ENCODE data around the gene TAF4B.

TAF4B gene

GRCh38 chr18:26386441-26386840 lies 160.2 kb downstream of the TAF4B start:
- DNase-seq: no peak

- DNase-seq: no peak
Measured at GRCh38 chr18:26394047-26394654, 167.9 kb downstream of the TAF4B start.

GRCh38 chr18:26397019-26397418 lies 170.8 kb downstream of the TAF4B start:
- DNase-seq: no peak

- no peak for DNase-seq
Measured at GRCh38 chr18:26403491-26403890, 177.2 kb downstream of the TAF4B start.

- peak; percentile 9 for DNase-seq
Measured at GRCh38 chr18:26405190-26405801, 179.1 kb downstream of the TAF4B start.

GRCh38 chr18:26406324-26406723 lies 180.1 kb downstream of the TAF4B start:
- no peak for DNase-seq

- DNase-seq: no peak
Measured at GRCh38 chr18:26406854-26407517, 180.7 kb downstream of the TAF4B start.

GRCh38 chr18:26407736-26408601 lies 181.7 kb downstream of the TAF4B start:
- no peak for DNase-seq

GRCh38 chr18:26409091-26409490 lies 182.8 kb downstream of the TAF4B start:
- DNase-seq: no peak

GRCh38 chr18:26414901-26415440 lies 188.7 kb downstream of the TAF4B start:
- DNase-seq: no peak

GRCh38 chr18:26415631-26416030 lies 189.4 kb downstream of the TAF4B start:
- DNase-seq: no peak

GRCh38 chr18:26416652-26417150 lies 190.5 kb downstream of the TAF4B start:
- no peak for DNase-seq

GRCh38 chr18:26417190-26417589 lies 190.9 kb downstream of the TAF4B start:
- no peak for DNase-seq

GRCh38 chr18:26418225-26418624 lies 192.0 kb downstream of the TAF4B start:
- no peak for DNase-seq

- DNase-seq: no peak
Measured at GRCh38 chr18:26419746-26420145, 193.5 kb downstream of the TAF4B start.

- DNase-seq: no peak
Measured at GRCh38 chr18:26421503-26421902, 195.3 kb downstream of the TAF4B start.

GRCh38 chr18:26421931-26422330 lies 195.7 kb downstream of the TAF4B start:
- no peak for DNase-seq

GRCh38 chr18:26422472-26423162 lies 196.4 kb downstream of the TAF4B start:
- DNase-seq: no peak

- DNase-seq: no peak
Measured at GRCh38 chr18:26424428-26425147, 198.3 kb downstream of the TAF4B start.

- no peak for DNase-seq
Measured at GRCh38 chr18:26425148-26425531, 198.9 kb downstream of the TAF4B start.

GRCh38 chr18:26429535-26430226 lies 203.4 kb downstream of the TAF4B start:
- no peak for DNase-seq

Measured in stimulated activated CD4-positive, alpha-beta T cell treated with anti-CD3 and anti-CD28 coated beads, Interleukin-15, amount 100 ng/mL, for 24 hours (primary cell).